ENCODE data around the gene SFRP2. TPM values are rescaled to one million over a fixed set of nuclear protein-coding genes. Genes with fewer than 3 reads are reported as not detected.

The SFRP2 gene
- total RNA-seq, 6 experiments from 2014 or later: not detected

DNA sequence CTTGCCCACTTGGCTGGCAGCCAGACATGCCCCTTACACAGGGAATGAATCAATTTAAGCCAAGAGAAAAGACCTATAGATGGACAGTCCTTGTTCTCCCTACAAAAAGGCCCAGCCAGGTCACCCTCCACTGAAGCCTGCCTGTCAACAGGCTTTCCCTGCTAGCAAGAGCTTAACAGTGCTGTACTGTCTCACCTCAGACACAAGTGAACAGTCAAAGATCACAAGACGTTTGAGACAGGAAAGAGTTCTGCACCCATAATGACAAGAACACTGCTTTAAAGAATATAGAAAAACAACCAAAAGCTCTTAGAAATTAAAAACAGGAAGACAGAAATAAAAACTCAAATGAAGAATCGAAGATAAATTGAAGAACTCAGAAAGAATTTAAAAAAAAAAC lies 33.7 kb downstream of the SFRP2 start:
- DNase-seq: no peak
- H3K36me3 Mint-ChIP-seq (ENCODE audit: low read depth): no peaks in the 10 kb centered on the region
- H3K27me3 Mint-ChIP-seq (ENCODE audit: insufficient read depth): peaks cover 31% of the 10 kb centered on the region
- no peaks in the 10 kb centered on the region for H3K4me1 Mint-ChIP-seq (ENCODE audit: low read depth)
- TF ChIP-seq, protein P1, sequence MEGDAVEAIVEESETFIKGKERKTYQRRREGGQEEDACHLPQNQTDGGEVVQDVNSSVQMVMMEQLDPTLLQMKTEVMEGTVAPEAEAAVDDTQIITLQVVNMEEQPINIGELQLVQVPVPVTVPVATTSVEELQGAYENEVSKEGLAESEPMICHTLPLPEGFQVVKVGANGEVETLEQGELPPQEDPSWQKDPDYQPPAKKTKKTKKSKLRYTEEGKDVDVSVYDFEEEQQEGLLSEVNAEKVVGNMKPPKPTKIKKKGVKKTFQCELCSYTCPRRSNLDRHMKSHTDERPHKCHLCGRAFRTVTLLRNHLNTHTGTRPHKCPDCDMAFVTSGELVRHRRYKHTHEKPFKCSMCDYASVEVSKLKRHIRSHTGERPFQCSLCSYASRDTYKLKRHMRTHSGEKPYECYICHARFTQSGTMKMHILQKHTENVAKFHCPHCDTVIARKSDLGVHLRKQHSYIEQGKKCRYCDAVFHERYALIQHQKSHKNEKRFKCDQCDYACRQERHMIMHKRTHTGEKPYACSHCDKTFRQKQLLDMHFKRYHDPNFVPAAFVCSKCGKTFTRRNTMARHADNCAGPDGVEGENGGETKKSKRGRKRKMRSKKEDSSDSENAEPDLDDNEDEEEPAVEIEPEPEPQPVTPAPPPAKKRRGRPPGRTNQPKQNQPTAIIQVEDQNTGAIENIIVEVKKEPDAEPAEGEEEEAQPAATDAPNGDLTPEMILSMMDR (IDR thresholded peaks at IDR 0.05): no peak
- no peak overlapping the region for H3K4me3 Mint-ChIP-seq
- no peaks in the 10 kb centered on the region for H3K9me3 Mint-ChIP-seq
- no peak overlapping the region for H3K27ac Mint-ChIP-seq

DNA sequence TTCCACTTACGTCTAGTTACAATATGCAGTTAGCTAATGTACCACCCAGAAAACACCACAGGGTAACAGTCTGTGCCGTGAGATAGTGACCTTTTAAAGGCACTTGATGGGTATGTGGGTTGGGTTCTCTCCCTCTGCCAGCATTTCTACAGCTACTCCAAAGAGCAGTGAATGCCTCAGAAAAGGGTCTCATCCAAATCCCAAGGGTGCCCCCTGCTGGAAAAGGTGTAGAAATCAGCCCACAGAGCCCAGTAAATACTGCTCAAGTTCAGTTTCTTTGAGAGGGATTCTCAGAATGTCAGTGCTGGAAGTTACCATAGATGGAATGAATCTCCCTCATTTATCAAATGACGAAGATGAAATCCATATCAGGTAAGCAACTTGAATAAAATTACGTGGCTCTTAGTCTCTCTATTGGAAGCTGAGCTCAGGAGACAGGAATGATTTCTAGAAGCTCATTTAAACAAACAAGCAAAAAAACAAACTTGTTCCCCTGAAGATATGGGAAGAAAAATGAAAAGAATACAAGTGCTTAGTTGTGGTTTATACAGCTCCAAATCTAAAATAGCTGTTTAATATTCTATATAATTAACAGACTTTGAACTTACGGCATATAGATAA lies 38.6 kb downstream of the SFRP2 start:
- H3K27ac Mint-ChIP-seq: no peak overlapping the region
- no peaks in the 10 kb centered on the region for H3K36me3 Mint-ChIP-seq (ENCODE audit: low read depth)
- H3K4me3 Mint-ChIP-seq: no peak overlapping the region
- TF ChIP-seq, protein P1 (IDR thresholded peaks at IDR 0.05): peak; percentile 84
- H3K9me3 Mint-ChIP-seq: no peaks in the 10 kb centered on the region
- H3K27me3 Mint-ChIP-seq (ENCODE audit: insufficient read depth): peaks cover 20% of the 10 kb centered on the region
- H3K4me1 Mint-ChIP-seq (ENCODE audit: low read depth): peaks cover 10% of the 10 kb centered on the region
- peak; percentile 69 for DNase-seq

DNA sequence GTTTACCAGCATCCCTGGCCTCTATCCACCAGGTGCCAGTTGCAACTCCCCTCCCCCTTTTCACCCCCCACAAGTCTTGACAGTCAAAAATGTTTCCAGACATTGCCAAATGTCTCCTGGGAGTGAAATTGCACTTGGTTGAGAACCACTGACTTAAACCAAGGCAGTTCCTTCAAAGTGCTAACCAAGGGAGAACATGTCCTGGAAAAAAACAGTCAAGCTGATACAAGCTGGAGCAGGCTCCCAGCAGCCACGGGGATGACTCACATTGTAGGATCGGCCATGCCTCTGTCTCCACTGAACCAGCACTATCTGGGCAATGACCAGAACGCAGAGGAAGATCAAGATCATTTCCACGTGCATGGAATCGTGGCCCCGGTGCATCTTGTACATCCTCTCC lies 40.5 kb downstream of the SFRP2 start:
- peak; percentile 74 for DNase-seq
- Mint-ChIP-seq H3K36me3 (ENCODE audit: low read depth) (no peaks in the 10 kb centered on the region), H3K27ac (peak overlapping the region; percentile 35; the same call in 1 of the 2 replicates), H3K27me3 (ENCODE audit: insufficient read depth) (peaks cover 16% of the 10 kb centered on the region), H3K4me1 (ENCODE audit: low read depth) (peaks cover 10% of the 10 kb centered on the region), H3K9me3 (no peaks in the 10 kb centered on the region), H3K4me3 (no peak overlapping the region)
- TF ChIP-seq, protein P1 (IDR thresholded peaks at IDR 0.05): no peak

DNA sequence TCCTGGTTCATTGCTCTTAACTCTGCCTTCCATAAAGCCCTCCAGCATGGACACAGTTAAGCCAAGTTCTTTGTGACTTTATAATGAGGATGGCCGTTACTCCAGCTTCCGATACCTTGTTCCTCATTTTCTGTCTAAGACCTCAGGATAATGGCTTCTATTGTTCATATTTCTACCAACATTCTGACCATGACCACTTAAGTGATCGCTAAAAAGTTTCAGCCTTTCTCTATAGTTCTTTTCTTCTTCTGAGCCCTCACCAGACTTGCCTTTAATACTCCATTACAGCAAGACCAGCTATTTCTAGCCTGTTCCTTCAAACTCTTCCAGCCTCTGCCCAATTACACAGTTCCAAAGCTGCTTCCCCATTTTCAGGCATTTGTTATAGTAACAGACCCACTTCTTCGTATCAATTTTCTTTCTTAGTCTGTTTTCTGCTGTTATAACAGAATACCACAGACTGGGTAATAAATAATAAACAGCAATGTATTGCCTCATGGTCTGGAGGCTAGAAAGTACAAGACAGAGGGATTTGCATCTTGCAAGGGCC lies 41.4 kb downstream of the SFRP2 start:
- Mint-ChIP-seq H3K27ac (no peak overlapping the region), H3K27me3 (ENCODE audit: insufficient read depth) (peaks cover 13% of the 10 kb centered on the region), H3K9me3 (no peaks in the 10 kb centered on the region), H3K4me1 (ENCODE audit: low read depth) (peaks cover 10% of the 10 kb centered on the region), H3K4me3 (no peak overlapping the region), H3K36me3 (ENCODE audit: low read depth) (no peaks in the 10 kb centered on the region)
- DNase-seq: no peak
- TF ChIP-seq, protein P1 (IDR thresholded peaks at IDR 0.05): no peak

DNA sequence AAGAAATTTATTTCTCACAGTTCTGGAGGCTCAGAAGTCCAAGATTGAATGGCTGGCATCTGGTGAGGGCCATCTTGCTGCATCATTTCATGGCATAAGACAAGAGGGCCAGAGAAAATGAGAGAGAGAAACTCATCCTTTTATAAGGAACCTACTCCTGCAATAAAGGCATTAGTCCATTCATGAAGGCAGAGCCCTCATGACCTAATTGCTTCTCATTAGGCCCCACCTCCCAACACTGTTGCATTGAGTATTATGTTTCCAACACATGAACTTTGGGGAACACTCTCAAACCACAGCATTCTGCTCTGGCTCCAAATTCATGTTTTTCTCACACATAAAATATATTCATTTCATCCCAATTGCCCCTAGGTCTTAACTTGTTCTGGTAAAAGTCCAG lies 43.2 kb downstream of the SFRP2 start:
- no peak for DNase-seq
- Mint-ChIP-seq H3K27ac (no peak overlapping the region), H3K4me1 (ENCODE audit: low read depth) (peaks cover 10% of the 10 kb centered on the region), H3K27me3 (ENCODE audit: insufficient read depth) (peaks cover 10% of the 10 kb centered on the region), H3K36me3 (ENCODE audit: low read depth) (no peaks in the 10 kb centered on the region), H3K9me3 (no peaks in the 10 kb centered on the region), H3K4me3 (no peak overlapping the region)
- TF ChIP-seq, protein P1 (IDR thresholded peaks at IDR 0.05): no peak
